BE2C (cell line): ENCODE measurements around the gene CEP164.

ENCODE experiments used
- DNase-seq: peaks from one replicate; pipeline ENCODE4 v3.0.0-alpha.2; 2020
- H3K27me3 ChIP-seq: fragments of 250-450 bp; sonication (Bioruptor Pico); 2 replicates; pipeline ENCODE4 v1.5.1; 2020; ENCODE audit warnings: mild to moderate bottlenecking
- H3K36me3 ChIP-seq: fragments of 250-450 bp; sonication (Bioruptor Pico); 2 replicates; pipeline ENCODE4 v1.5.1; 2020; ENCODE audit warnings: mild to moderate bottlenecking
- H3K4me1 ChIP-seq: fragments of 250-450 bp; sonication (Bioruptor Pico); 2 replicates; pipeline ENCODE4 v1.5.1; 2020
- H3K4me3 ChIP-seq: 2 replicates; pipeline ENCODE4 v1.5.1; 2011; ENCODE audit warnings: low read depth, low read length
- H3K9me3 ChIP-seq: fragments of 250-450 bp; sonication (Bioruptor Pico); 2 replicates; pipeline ENCODE4 v1.5.1; 2020
- TF ChIP-seq, protein P1 (sequence below): IDR thresholded peaks from 2 replicates; pipeline ENCODE4 v1.5.1; 2012; ENCODE audit warnings: mild to moderate bottlenecking, low read depth, low read length

The CEP164 gene

DNA sequence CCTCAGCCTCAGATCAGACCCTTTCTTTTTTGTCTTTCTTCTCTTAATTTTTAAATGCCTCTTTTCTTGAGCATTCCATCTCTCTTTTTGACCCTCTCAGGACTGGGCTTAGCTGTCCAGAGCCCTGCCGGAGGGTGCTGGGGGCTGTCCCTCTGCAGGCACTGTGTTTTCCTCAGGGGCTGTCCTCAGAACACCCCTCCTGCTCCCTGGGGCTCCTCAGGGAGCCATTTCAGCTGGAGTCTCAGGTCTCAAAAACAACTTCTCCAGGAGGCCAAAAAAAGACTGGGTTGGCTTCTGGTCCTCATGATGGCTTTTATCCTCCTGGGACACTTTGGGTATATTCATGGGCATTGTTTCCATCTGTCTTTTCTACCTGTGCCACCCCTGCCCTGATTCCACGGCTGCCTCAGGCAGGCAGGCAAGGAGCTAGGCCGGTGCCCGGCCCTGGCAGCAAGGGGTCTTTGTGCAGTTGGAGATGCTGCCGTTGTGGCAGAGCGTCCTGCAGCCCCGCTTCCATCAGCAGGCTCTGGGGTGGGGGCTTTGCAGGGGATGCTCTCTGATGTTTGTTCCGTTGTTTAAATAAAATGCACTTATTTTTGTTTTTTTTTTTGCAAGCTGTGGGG lies 85.1 kb downstream of the CEP164 start:
- TF ChIP-seq, protein P1, sequence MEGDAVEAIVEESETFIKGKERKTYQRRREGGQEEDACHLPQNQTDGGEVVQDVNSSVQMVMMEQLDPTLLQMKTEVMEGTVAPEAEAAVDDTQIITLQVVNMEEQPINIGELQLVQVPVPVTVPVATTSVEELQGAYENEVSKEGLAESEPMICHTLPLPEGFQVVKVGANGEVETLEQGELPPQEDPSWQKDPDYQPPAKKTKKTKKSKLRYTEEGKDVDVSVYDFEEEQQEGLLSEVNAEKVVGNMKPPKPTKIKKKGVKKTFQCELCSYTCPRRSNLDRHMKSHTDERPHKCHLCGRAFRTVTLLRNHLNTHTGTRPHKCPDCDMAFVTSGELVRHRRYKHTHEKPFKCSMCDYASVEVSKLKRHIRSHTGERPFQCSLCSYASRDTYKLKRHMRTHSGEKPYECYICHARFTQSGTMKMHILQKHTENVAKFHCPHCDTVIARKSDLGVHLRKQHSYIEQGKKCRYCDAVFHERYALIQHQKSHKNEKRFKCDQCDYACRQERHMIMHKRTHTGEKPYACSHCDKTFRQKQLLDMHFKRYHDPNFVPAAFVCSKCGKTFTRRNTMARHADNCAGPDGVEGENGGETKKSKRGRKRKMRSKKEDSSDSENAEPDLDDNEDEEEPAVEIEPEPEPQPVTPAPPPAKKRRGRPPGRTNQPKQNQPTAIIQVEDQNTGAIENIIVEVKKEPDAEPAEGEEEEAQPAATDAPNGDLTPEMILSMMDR: no peak
- Histone ChIP-seq H3K36me3 (peaks cover 16% of the 10 kb centered on the region), H3K4me3 (no peak overlapping the region), H3K27me3 (no peaks in the 10 kb centered on the region), H3K4me1 (no peaks in the 10 kb centered on the region), H3K9me3 (no peaks in the 10 kb centered on the region)
- no peak for DNase-seq

DNA sequence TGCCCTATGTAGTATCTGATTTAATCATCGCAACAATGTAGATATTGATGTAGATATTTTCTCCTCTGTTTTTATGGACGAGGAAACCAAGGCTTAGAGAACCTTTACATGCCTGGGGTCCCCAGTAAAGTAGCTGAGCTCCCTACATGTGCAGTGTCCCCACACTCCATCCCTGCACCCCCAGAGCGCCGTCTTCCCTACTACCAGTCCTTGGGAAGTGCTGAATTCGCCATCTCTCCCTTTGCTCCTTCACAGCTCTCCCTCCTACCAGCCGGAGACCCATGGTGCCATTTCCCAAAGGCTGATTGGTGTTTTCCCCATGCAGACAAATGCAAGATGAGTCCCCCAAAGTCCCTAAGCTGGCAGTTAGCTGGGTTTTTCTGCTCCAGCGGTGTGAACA lies 86.0 kb downstream of the CEP164 start:
- H3K9me3 ChIP-seq: no peaks in the 10 kb centered on the region
- TF ChIP-seq, protein P1: no peak
- H3K27me3 ChIP-seq: no peaks in the 10 kb centered on the region
- no peak overlapping the region for H3K4me3 ChIP-seq
- peaks cover 9% of the 10 kb centered on the region for H3K36me3 ChIP-seq
- H3K4me1 ChIP-seq: no peaks in the 10 kb centered on the region
- no peak for DNase-seq

DNA sequence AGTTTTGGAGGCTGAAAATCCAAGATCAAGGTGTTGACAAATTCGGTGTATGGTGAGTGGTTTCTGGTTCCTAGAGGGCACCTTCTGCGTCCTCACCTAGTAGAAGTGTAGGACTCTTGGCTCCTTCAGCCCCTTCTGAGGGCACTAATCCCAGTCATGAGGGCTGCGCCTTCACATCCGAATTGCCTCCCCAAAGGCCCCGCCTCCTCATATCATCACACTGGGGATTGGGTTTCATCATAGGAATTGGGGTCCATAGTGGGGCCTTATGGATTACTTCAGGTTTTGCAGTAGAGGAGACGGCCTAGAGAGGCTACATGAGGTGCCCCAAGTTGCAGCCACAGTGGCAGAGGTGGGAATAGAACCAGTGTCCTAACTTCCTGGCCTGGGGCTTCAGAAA lies 87.1 kb downstream of the CEP164 start:
- no peaks in the 10 kb centered on the region for H3K27me3 ChIP-seq
- no peak for DNase-seq
- no peaks in the 10 kb centered on the region for H3K4me1 ChIP-seq
- no peaks in the 10 kb centered on the region for H3K9me3 ChIP-seq
- no peaks in the 10 kb centered on the region for H3K36me3 ChIP-seq
- no peak overlapping the region for H3K4me3 ChIP-seq
- TF ChIP-seq, protein P1: no peak

DNA sequence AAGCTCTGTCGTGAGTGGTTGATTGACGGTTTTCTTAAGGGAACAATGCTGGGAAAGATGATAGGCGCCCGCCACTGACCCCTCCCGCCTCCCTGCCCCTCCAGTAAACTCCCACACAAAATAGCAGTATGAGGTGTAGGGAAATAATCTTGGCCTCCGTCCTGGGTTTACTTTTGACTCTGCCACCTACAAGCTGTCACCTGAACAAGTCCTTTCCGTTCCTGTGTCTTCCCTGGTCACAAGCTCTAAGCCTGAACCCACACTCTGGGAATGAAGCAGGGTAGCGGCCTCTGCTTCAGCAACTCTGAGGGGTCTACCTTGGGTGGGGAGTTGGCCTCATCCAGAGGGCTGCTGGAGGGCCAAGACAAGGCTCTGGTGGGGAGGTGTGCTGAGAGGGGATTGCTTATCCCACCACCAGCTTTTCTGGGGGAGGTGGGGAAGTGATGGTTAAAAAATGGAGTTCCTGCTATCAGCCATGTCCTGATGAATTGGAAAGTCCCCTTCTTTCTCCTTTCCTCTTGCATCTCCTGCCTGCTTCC lies 87.8 kb downstream of the CEP164 start:
- Histone ChIP-seq H3K36me3 (no peaks in the 10 kb centered on the region), H3K4me3 (no peak overlapping the region), H3K27me3 (no peaks in the 10 kb centered on the region), H3K4me1 (no peaks in the 10 kb centered on the region), H3K9me3 (no peaks in the 10 kb centered on the region)
- DNase-seq: no peak
- TF ChIP-seq, protein P1: no peak

DNA sequence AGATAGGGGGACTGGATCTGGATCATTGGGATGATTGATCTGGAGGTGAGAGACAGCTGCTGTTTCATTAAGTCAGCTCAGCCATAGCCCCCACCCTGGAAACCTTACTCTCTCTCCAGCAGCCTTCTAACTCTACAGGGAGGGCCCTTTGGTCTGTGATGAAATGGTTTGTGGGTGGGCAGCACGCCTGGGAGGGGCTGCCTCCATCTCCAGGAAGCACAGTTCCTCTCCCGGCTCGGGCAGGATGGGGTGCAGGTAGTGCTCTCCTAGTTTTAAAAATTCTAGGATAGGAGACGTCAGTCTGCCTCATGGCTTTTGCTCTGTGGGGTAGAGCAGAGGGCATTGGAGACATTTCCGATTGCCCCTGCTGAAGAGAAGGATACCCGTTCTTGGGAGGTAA lies 89.7 kb downstream of the CEP164 start:
- DNase-seq: no peak
- Histone ChIP-seq H3K4me3 (no peak overlapping the region), H3K4me1 (no peaks in the 10 kb centered on the region), H3K27me3 (no peaks in the 10 kb centered on the region), H3K9me3 (no peaks in the 10 kb centered on the region), H3K36me3 (no peaks in the 10 kb centered on the region)
- TF ChIP-seq, protein P1: no peak

DNA sequence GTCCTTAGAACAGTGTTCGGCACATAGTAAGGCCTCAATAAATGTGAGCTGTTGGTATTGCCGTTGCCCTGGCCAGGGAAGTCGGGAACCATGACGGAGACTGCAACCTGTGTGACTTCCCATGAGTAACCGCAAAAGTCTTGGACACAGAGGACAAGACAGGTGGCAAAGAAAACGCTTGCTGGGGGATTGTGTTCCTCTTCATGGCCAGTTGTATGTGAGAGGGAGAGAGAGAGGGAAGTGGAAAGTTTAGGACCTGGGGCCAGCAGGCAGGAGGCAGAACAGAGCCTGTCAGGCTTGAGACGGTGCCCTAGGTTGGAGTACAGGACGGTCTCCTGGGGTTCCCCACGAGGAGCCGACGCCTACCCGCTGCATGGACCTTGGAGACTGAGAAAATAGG lies 90.2 kb downstream of the CEP164 start:
- TF ChIP-seq, protein P1: no peak
- H3K4me1 ChIP-seq: no peaks in the 10 kb centered on the region

More for the DNA sequence above, 90.2 kb downstream of the CEP164 start:
- H3K4me3 ChIP-seq: no peak overlapping the region
- no peaks in the 10 kb centered on the region for H3K27me3 ChIP-seq
- DNase-seq: no peak
- H3K9me3 ChIP-seq: no peaks in the 10 kb centered on the region
- H3K36me3 ChIP-seq: no peaks in the 10 kb centered on the region
